CD4-positive, alpha-beta T cell (primary cell): ENCODE data around the gene NFIC. TPM values are rescaled to one million over a fixed set of nuclear protein-coding genes. Genes with fewer than 3 reads are reported as not detected.
A peak's percentile ranks its signal among the peaks of the same experiment; 100 is the strongest.

Source experiments
- ATAC-seq: fragments of 200-7000 bp; cut with Tn5 transposase; one replicate; pipeline ENCODE4 v1.10.0; 2022; ENCODE audit warnings: mild to moderate bottlenecking; ENCODE audit not compliant: poor library complexity
- CTCF ChIA-PET: fragments of 350-600 bp; sonication (Branson Sonifier 250); formaldehyde crosslinking; loops from one replicate; lab custom pipeline; 2021; ENCODE audit warnings: antibody characterized with exemption, inconsistent platforms; lab: Charles Lee
- POLR2A ChIA-PET: fragments of 350-600 bp; sonication (Branson Sonifier 250); formaldehyde crosslinking; loops from one replicate; lab custom pipeline; 2021; ENCODE audit warnings: antibody characterized with exemption, inconsistent platforms; lab: Charles Lee
- DNase-seq, 14 experiments: peaks; one replicate each; pipeline ENCODE4 v3.0.0-alpha.2; 2013 to 2020; ENCODE audit warnings: mixed read lengths in 2 of 14
- H3K27ac ChIP-seq, 2 donors: one replicate each; pipeline versions ENCODE4 v1.5.1 to v1.7.0; 2013; ENCODE audit warnings: low read length in 2 of 2, low read depth in 1 of 2, mild to moderate bottlenecking in 1 of 2
- H3K27me3 ChIP-seq, 2 experiments: 1 replicate in 1 of 2; 2 replicates in 1 of 2; pipeline versions ENCODE4 v1.6.1 to v1.7.0; 2013; ENCODE audit warnings: low read length in 2 of 2, control low read depth in 1 of 2, mild to moderate bottlenecking in 1 of 2, moderate library complexity in 1 of 2; ENCODE audit not compliant: insufficient read depth in 2 of 2, control insufficient read depth in 1 of 2
- H3K36me3 ChIP-seq: one replicate; pipeline ENCODE4 v1.6.1; 2013; ENCODE audit warnings: low read length, control low read depth; ENCODE audit not compliant: insufficient read depth
- H3K4me1 ChIP-seq: one replicate; pipeline ENCODE4 v1.6.1; 2013; ENCODE audit warnings: low read length, control low read depth; ENCODE audit not compliant: insufficient read depth
- H3K4me3 ChIP-seq: one replicate; pipeline ENCODE4 v1.5.1; 2013; ENCODE audit warnings: mild to moderate bottlenecking, low read length, moderate library complexity
- H3K9me3 ChIP-seq, 2 experiments: 1 replicate in 1 of 2; 2 replicates in 1 of 2; pipeline versions ENCODE4 v1.6.1 to v1.7.0; 2013; ENCODE audit warnings: low read length in 2 of 2, mild to moderate bottlenecking in 2 of 2, control low read depth in 1 of 2, moderate library complexity in 1 of 2; ENCODE audit not compliant: control insufficient read depth in 1 of 2, insufficient read depth in 1 of 2
- H3K27ac Mint-ChIP-seq: one replicate; pipeline ENCODE4 v1.8.0; 2020; ENCODE audit warnings: mixed read lengths
- H3K27me3 Mint-ChIP-seq: one replicate; pipeline ENCODE4 v1.8.0; 2021; ENCODE audit warnings: mixed read lengths
- H3K36me3 Mint-ChIP-seq: one replicate; pipeline ENCODE4 v1.8.0; 2021; ENCODE audit warnings: low read depth, mixed read lengths
- H3K4me1 Mint-ChIP-seq: one replicate; pipeline ENCODE4 v1.8.0; 2021; ENCODE audit warnings: low read depth, mixed read lengths
- H3K4me3 Mint-ChIP-seq: one replicate; pipeline ENCODE4 v1.8.0; 2020; ENCODE audit warnings: mild to moderate bottlenecking, mixed read lengths
- H3K9me3 Mint-ChIP-seq: one replicate; pipeline ENCODE4 v1.8.0; 2020; ENCODE audit warnings: mixed read lengths
- CTCF ChIP-seq: fragments of 200-600 bp; IDR thresholded peaks from one replicate; pipeline ENCODE4 v1.8.0; 2022; ENCODE audit warnings: antibody characterized with exemption, mild to moderate bottlenecking
- intact Hi-C, 2 experiments: fragments of 100-400 bp; cut with DNase I in 1 of 2; cut with micrococcal nuclease in 1 of 2; formaldehyde crosslinking; loops; one replicate each; pipeline versions ENCODE4 v1.15.1 to v1.9.0; 2023 to 2025; cut with DNase I, micrococcal nuclease
- total RNA-seq, 174 experiments: library from RNA in 2 of 174; stranded (reverse) in 2 of 174; gene quantifications; one replicate each; pipeline ENCODE4 v1.2.3 and lab custom pipeline; 2021 to 2026

Gene NFIC
- total RNA-seq, 2 experiments from 2014 or later = 22.1 to 22.2 TPM

- Mint-ChIP-seq H3K36me3 (no peaks in the 10 kb centered on the region), H3K27ac (peak overlapping the region; percentile 28), H3K9me3 (no peaks in the 10 kb centered on the region), H3K27me3 (no peaks in the 10 kb centered on the region), H3K4me3 (peak overlapping the region; percentile 82), H3K4me1 (peaks cover 63% of the 10 kb centered on the region)
- H3K27me3 ChIP-seq = no peaks in the 10 kb centered on the region
- H3K4me3 ChIP-seq = peak overlapping the region; percentile 56
- ChIA-PET POLR2A (no interaction called here), CTCF (interaction anchor here (1.3 kb wide), 1 partner anchor 65 kb away, joined by 4 read pairs; no protein-coding TSS in a partner anchor)
- no peaks in the 10 kb centered on the region for H3K36me3 ChIP-seq
- H3K27ac ChIP-seq = no peak overlapping the region
- DNase-seq = no peak
- H3K4me1 ChIP-seq = peaks cover 61% of the 10 kb centered on the region
- intact Hi-C loops = no loop called here
- ATAC-seq = no peak
- no peak for TF ChIP-seq CTCF
- H3K9me3 ChIP-seq = peaks cover 0 to 3% of the 10 kb centered on the region in 2 experiments
These were observed 1.1 kb upstream of the NFIC start for GRCh38 chr19:3365093-3365835.

GRCh38 chr19:3366753-3367627 lies 607 bp downstream of the NFIC start:
- H3K4me3 Mint-ChIP-seq = no peak overlapping the region
- Histone ChIP-seq H3K36me3 (no peaks in the 10 kb centered on the region), H3K4me3 (peak overlapping the region; percentile 59), H3K9me3 (peaks cover 0 to under 1% of the 10 kb centered on the region in 2 experiments), H3K4me1 (peaks cover 44% of the 10 kb centered on the region), H3K27me3 (no peaks in the 10 kb centered on the region), H3K27ac (no peak overlapping the region)
- intact Hi-C loops = no loop called here
- no peak overlapping the region for H3K27ac Mint-ChIP-seq
- ChIA-PET POLR2A (no interaction called here), CTCF (no interaction called here)
- H3K36me3 Mint-ChIP-seq = no peaks in the 10 kb centered on the region
- no peak for TF ChIP-seq CTCF
- H3K9me3 Mint-ChIP-seq = no peaks in the 10 kb centered on the region
- peaks cover 59% of the 10 kb centered on the region for H3K4me1 Mint-ChIP-seq
- ATAC-seq (peak; percentile 31), DNase-seq (peak in 2 of 14 experiments; percentile 29 to 42)
- H3K27me3 Mint-ChIP-seq = no peaks in the 10 kb centered on the region

- DNase-seq (no peak), ATAC-seq (no peak)
- POLR2A ChIA-PET = no interaction called here
- H3K27me3 Mint-ChIP-seq = no peaks in the 10 kb centered on the region
- no peaks in the 10 kb centered on the region for H3K36me3 Mint-ChIP-seq
- Histone ChIP-seq H3K9me3 (no peaks in the 10 kb centered on the region), H3K27ac (no peak overlapping the region), H3K4me1 (peaks cover 36% of the 10 kb centered on the region), H3K36me3 (no peaks in the 10 kb centered on the region), H3K27me3 (no peaks in the 10 kb centered on the region), H3K4me3 (no peak overlapping the region)
- no peaks in the 10 kb centered on the region for H3K9me3 Mint-ChIP-seq
- intact Hi-C loops = no loop called here
- H3K27ac Mint-ChIP-seq = peak overlapping the region; percentile 70
- peak overlapping the region; percentile 83 for H3K4me3 Mint-ChIP-seq
- CTCF ChIA-PET = no interaction called here
- peaks cover 50% of the 10 kb centered on the region for H3K4me1 Mint-ChIP-seq
- TF ChIP-seq CTCF = no peak
These were observed 1.5 kb downstream of the NFIC start for GRCh38 chr19:3367628-3368440.
